Activated CD8-positive, alpha-beta memory T cell treated with anti-CD3 and anti-CD28 coated beads for 36 hours (primary cell): ENCODE measurements around the gene TSGA10IP. TPM values are rescaled to one million over a fixed set of nuclear protein-coding genes. Genes with fewer than 3 reads are reported as not detected.

Source experiments
- CTCF ChIA-PET: fragments of 350-600 bp; sonication (Branson Sonifier 250); formaldehyde crosslinking; loops from one replicate; lab custom pipeline; 2021; ENCODE audit warnings: antibody characterized with exemption; lab: Charles Lee
- POLR2A ChIA-PET: fragments of 350-600 bp; sonication (Branson Sonifier 250); formaldehyde crosslinking; loops from one replicate; lab custom pipeline; 2021; ENCODE audit warnings: antibody characterized with exemption; lab: Charles Lee
- total RNA-seq, 2 experiments: library from RNA; stranded (reverse); gene quantifications; one replicate each; pipeline ENCODE4 v1.2.3, GENCODE V29; 2021

Gene TSGA10IP
- total RNA-seq, 2 experiments from 2014 or later, result not detected

DNA sequence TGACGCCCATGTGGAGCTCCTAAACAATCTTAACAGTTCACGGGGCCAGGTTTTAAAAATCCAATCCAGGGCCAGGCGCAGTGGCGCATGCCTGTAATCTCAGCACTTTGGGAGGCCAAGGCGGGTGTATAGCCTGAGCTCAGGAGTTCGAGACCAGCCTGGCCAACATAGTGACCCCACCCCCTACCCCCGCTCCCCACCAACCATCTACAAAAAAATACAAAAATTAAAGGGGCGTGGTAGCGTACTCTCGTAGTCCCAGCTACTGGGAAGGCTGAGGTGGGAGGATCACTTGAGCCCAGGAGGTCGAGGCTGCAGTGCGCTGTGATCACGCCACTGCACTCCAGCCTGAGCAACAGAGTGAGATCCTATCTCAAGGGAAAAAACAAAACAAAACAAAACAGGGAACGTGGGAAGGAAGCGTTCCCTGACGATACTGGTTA lies 15.6 kb downstream of the TSGA10IP start:
- ChIA-PET POLR2A (interaction anchor here (1.0 kb wide), 1 partner anchor 59 kb away, joined by 3 read pairs; no protein-coding TSS in a partner anchor), CTCF (interaction anchor here (0.6 to 2.1 kb wide), 4 partner anchors 12 to 114 kb away, joined by 4 to 9 read pairs (median 6); partner anchors contain the start of gene FIBP)

DNA sequence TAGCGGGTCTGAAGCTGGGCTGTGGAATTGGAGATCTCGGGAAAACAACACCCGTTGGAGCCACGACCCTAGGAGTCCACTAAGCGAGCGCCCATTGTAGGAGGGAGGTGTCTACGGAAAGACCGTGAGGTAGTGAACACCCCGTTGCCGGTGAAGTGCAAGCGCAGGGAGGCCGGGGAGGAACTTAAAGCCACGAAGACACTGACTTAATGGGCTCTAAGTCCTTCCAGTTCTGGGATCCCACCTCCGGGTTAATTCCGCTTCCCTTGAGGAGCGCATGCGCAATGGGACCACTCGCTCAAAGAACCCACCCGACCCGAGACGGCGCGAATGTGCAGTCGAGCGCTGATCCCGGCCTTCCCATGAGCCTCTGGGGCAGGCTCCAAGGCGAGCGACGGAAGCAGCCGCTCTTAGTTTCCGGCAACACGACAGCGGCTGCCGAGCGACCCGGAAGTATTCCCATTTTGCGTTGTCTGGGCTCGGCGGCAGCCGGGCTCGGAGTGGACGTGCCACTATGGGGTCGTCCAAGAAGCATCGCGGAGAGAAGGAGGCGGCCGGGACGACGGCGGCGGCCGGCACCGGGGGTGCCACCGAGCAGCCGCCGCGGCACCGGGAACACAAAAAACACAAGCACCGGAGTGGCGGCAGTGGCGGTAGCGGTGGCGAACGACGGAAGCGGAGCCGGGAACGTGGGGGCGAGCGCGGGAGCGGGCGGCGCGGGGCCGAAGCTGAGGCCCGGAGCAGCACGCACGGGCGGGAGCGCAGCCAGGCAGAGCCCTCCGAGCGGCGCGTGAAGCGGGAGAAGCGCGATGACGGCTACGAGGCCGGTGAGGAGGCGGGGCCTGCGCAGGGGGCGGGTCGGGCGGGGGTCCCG lies 16.2 kb downstream of the TSGA10IP start, which contains the start of gene SART1:
TSS of gene SART1 (plus strand) at position 468 of the 874 bp plus-strand sequence. CDS start at position 515, 47 bp downstream.
- ChIA-PET POLR2A (interaction anchor here (0.7 to 1.0 kb wide), 4 partner anchors 44 to 249 kb away, joined by 3 to 4 read pairs (median 3); partner anchors contain the start of genes FIBP and KAT5), CTCF (interaction anchor here (0.6 to 2.1 kb wide), 5 partner anchors 13 to 113 kb away, joined by 3 to 9 read pairs (median 4); partner anchors contain the start of gene FIBP)

DNA sequence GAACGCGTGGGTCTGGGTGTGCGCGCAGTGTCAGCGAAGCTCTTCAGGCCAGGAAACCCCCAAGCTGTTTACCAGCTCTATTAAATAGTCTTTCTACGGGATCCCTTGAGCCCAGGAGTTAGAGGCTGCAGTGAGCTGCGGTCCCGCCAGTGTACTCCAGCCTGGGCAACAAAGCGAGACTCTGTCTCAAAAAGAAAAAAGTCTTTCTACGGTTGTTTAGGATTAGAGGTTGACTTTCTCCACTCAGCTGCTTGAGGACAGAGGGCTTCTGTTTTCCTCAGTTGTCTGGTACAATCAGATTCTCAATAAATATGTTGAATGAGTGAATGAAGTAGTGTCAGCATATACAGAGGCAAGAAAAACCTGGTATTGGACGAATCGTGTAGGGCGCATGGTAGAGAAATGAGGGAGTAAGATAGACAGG lies 16.9 kb downstream of the TSGA10IP start:
- CTCF ChIA-PET, result interaction anchor here (1.1 to 2.0 kb wide), 2 partner anchors 74 to 77 kb away, joined by 3 to 8 read pairs; partner anchors contain the start of gene FIBP

DNA sequence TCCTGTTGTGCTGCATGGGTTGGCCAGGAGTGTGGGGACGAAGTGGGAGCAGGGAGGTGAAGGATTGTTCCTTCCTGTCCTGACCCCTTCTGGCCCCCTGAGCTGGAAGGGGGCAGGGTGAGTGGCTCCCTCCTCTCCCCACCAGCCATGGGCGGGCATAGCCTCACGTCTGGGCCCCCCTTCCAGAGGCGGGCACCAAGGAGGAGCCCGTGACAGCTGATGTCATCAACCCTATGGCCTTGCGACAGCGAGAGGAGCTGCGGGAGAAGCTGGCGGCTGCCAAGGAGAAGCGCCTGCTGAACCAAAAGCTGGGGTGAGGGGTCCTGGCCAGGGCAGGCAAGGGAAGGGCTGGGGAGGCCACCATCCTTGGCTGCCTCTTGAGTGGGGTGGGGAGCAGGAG lies 19.6 kb downstream of the TSGA10IP start:
- ChIA-PET CTCF (interaction anchor here (1.1 kb wide), 1 partner anchor 80 kb away, joined by 6 read pairs; no protein-coding TSS in a partner anchor), POLR2A (interaction anchor here (0.6 kb wide), 1 partner anchor 34 kb away, joined by 6 read pairs; no protein-coding TSS in a partner anchor)

More for the DNA sequence above, 16.9 kb downstream of the TSGA10IP start:
- POLR2A ChIA-PET, result interaction anchor here (0.7 to 0.8 kb wide), 4 partner anchors 44 to 250 kb away, joined by 3 to 4 read pairs (median 4); partner anchors contain the start of genes CCDC85B, FIBP and KAT5

DNA sequence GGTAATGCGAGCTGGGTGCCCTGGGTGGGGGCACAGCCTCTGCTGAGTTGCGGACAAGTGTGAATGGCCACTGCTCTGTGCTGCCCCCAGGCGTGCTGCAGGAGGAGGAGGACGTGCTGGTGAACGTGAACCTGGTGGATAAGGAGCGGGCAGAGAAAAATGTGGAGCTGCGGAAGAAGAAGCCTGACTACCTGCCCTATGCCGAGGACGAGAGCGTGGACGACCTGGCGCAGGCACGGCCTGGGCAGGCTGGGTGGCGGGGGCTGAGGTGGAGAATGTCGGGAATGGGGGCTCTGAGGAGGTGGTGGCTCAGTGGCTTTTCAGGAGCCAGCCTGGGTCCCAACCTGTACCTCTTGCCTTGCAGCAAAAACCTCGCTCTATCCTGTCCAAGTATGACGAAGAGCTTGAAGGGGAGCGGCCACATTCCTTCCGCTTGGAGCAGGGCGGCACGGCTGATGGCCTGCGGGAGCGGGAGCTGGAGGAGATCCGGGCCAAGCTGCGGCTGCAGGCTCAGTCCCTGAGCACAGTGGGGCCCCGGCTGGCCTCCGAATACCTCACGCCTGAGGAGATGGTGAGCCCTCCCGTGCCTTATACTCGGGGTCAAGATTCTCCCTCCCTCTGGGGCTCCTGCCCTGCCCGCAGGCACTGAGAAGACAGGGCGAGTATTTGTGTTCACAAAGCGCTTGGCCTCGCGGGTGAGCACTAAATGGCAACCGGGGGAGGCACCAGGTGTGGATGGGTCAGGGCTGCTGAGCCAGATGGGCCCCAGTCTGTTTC lies 20.9 kb downstream of the TSGA10IP start:
- POLR2A ChIA-PET, result no interaction called here
- CTCF ChIA-PET, result no interaction called here

DNA sequence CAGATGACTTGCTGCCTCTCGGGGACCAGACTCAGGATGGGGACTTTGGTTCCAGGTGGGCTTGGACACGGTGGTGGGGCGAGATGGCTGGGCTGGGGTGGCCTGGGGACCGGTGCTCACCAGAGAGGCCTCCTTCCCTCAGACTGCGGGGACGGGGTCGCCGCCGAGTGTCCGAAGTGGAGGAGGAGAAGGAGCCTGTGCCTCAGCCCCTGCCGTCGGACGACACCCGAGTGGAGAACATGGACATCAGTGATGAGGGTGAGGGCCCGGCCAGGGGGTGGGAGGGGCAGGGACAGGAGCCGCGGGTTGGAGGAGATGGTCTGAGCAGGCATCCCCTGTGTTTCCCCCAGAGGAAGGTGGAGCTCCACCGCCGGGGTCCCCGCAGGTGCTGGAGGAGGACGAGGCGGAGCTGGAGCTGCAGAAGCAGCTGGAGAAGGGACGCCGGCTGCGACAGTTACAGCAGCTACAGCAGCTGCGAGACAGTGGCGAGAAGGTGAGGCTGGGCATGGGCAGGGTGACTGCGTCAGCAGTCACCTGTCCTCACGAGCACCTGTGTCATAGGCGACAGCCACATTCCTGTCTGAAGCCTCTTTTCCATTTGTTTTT lies 22.2 kb downstream of the TSGA10IP start:
- CTCF ChIA-PET, result interaction anchor here (0.7 kb wide), 1 partner anchor 122 kb away, joined by 3 read pairs; no protein-coding TSS in a partner anchor
- POLR2A ChIA-PET, result interaction anchor here (0.6 to 0.7 kb wide), 2 partner anchors 73 to 341 kb away, joined by 3 read pairs; no protein-coding TSS in a partner anchor

DNA sequence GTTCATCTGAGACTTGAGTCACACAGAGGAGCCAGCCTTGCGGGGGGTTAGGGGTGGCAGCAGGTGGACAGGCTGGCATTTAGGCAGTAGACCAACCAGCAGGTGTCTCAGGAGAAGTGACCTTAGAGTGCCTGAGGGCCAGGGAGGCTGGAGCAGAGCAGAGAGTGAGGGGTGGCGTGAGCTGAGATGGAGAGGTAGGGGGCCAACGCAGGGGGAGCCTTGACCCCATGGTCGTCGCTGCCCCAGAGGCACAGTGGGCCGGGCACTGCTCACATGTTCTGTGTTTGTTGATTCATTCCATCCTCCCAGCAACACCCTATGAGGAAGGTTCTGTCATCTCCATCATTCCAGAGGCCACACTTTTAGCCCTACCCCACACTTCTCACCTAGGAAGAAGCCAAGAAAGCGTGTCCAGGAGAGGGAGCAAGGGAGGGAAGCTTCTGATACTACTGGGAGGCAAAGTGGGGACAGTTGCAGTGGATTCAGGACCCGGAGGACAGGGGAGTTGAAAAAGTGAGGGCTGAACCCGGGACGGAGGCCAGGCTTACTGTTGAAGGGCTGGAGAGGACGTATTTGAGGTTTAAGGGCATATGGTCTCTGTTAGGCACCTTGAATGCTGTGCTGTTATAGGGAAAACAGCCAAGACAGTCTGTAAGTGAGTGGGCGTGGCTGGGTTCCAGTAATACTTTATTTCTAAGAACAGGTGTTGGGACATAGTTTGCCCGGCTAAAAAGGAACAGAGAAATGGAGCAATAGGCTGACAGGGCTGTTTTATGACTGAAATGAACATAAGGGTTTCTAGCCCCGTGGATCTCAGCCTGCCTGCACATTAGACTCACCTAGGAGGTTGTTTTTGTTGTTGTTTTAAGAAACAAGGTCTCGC lies 23.6 kb downstream of the TSGA10IP start:
- CTCF ChIA-PET, result interaction anchor here (1.1 kb wide), 1 partner anchor 21 kb away, joined by 5 read pairs; no protein-coding TSS in a partner anchor
- POLR2A ChIA-PET, result no interaction called here

DNA sequence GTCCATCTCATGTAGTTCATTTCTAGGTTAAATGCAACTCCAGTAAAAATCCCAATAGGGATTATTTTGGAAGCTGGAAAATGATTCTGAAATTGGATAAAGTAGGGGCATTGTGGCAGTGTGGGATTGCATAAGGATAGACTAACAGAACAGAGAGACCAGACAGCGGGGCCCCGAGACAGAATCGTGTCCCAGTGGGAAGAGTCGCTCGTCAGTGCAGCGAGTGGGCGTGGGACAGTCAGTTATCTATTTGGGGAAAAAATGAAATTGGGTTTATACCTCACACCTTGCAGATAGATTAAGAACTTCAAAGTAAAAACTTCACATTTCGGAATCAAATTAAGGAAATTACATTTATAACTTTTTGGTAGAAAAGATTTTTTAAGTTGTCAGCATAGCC lies 26.8 kb downstream of the TSGA10IP start:
- ChIA-PET CTCF (interaction anchor here (0.7 to 1.6 kb wide), 2 partner anchors 16 to 140 kb away, joined by 3 to 4 read pairs; no protein-coding TSS in a partner anchor), POLR2A (no interaction called here)

DNA sequence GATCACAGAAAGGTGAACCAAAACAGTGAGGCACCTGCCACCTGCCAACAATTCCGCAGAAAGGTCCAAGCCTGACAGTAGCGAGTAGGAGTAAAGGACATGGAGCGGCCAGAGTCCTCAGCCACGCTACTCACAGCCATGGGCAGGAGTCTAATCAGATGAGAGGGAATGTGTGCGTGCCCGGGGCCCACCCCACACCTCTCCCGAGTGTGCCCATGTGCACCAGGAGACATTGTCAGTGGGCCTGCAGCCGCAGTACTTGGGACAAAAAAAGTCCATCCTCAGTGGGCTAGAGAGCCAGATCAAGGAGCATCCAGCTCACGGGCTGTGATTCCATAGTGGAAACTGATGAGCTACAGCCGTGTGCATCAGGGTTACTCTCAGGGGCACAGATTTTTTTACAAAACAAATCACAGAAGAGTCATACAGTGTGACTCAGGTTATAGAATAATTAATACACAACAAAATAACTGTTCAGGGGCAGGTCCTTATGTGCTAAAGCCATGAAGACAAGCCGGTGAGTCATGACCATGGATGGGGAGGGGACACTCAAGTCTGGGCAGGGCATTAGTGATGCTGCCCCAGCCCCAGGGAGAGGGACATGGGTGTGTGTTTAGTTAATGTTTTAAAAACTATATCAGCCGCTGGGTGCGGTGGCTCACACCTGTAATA lies 28.3 kb downstream of the TSGA10IP start:
- POLR2A ChIA-PET, result no interaction called here
- CTCF ChIA-PET, result no interaction called here

DNA sequence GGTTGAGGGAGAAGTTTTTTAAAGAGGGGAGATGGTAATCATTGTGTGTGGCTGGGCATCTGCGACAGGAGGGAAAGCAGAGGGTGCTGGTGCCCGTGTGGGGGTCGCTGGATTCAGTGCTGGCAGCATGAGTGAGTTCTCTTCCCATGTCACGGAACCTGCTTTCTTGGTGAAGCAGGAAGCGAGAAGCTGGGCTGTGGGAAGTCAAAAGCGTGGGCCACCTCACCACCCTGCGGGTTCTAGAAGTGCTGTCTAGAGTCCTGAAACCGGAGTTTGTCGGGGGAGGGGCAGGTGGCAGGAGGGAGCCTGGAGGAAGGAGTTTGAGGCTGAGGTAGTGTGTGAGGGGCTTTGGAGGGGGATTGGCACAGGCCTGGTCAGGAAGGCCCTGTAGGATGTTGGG lies 30.5 kb downstream of the TSGA10IP start:
- ChIA-PET CTCF (interaction anchor here (0.6 to 1.5 kb wide), 6 partner anchors 15 to 835 kb away, joined by 3 to 4 read pairs (median 3); partner anchors contain the start of gene FIBP), POLR2A (interaction anchor here (1.1 kb wide), 1 partner anchor 10 kb away, joined by 4 read pairs; no protein-coding TSS in a partner anchor)

DNA sequence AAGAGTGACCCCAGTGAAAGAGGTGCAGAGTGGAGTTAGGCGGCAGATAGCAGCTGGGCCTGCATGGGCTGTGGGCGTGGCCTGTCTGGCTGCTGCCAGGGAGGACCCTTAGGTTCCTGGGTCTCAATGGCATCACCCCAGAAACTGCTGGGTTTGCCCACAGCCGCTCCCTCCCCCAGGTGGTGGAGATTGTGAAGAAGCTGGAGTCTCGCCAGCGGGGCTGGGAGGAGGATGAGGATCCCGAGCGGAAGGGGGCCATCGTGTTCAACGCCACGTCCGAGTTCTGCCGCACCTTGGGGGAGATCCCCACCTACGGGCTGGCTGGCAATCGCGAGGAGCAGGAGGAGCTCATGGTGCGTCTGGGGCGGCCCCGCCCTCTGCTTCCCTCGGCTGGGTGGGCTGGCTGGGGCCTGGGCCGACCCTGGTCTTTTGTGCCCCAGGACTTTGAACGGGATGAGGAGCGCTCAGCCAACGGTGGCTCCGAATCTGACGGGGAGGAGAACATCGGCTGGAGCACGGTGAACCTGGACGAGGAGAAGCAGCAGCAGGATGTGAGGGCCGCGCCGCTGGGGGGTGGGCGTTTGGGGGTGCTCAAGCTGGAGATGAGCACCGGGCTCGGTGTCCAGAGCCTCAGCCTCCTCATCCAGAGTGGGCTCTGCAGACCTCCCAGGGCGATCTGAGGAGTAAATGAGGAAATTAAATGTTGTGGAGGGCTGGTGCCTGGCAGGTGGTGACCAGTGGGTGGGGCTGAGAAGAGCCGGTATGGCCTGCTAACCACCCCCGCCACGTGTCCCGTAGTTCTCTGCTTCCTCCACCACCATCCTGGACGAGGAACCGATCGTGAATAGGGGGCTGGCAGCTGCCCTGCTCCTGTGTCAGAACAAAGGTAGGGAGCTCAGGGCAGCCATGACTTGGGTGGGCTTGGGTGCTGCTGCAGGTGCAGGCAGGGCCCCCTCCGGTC lies 31.2 kb downstream of the TSGA10IP start:
- CTCF ChIA-PET, result interaction anchor here (0.6 to 1.5 kb wide), 4 partner anchors 14 to 197 kb away, joined by 3 to 4 read pairs (median 3); no protein-coding TSS in a partner anchor
- POLR2A ChIA-PET, result interaction anchor here (1.1 kb wide), 1 partner anchor 9 kb away, joined by 4 read pairs; no protein-coding TSS in a partner anchor

DNA sequence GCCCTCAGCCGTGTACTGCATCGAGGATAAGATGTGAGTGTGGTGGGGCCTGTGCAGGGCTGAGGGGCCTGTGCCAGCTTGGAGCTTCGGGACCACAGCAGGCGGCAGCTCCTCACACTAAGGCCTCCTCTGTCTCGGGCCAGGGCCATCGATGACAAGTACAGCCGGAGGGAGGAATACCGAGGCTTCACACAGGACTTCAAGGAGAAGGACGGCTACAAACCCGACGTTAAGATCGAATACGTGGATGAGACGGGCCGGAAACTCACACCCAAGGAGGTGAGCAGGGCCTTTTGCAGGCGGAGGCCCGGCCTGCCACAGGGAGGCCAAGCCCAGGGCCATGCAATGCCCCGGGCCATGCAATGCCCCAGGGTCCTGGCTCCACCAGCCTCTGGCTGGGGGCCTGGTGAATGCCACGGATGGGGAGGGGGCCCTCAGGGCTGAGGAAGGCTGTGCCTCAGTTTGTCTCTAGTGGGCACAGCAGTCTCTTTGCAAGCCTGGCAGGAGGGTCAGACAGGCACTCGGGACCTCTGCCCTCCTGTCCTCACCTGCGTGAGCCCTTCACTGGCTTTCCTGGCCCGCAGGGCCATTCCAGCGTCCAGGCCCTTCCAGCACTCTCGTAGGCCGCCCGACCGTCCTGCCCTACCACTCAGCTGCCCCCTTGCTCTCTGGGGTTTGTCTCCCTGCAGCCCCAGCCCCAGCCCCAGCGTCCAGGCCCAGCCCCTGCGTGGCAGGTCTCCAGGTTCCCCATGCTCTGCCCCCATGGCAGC lies 32.5 kb downstream of the TSGA10IP start:
- POLR2A ChIA-PET, result no interaction called here
- CTCF ChIA-PET, result interaction anchor here (1.5 kb wide), 1 partner anchor 93 kb away, joined by 4 read pairs; no protein-coding TSS in a partner anchor

DNA sequence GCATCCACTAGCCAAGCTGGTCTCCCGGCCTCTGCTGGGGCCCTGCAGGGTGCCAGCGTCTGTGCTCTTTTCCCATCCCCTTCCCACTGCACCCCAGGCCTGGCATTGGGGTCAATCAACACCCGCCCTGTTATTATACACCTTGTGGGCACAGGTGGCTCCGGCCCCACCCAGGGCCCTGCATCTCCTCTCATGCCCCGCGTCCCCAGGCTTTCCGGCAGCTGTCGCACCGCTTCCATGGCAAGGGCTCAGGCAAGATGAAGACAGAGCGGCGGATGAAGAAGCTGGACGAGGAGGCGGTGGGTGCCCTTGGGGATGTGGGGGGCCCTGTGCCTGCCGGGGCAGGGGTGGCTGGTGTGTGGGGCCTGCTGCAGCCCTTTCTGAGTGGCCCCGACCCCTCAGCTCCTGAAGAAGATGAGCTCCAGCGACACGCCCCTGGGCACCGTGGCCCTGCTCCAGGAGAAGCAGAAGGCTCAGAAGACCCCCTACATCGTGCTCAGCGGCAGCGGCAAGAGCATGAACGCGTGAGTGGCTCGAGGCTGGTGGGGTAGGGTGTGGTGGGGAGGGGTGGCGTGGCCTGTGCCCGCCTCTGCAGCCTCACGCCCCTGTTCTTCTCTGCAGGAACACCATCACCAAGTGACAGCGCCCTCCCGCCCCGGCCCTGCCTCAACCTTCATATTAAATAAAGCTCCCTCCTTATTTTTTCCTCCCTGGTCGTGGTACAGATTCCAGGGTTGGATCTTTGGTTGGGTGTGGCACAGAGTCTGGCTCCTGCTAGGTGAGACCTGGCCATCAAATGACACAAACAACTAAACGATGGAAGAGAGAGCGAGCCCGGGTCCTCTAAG lies 33.3 kb downstream of the TSGA10IP start:
- ChIA-PET CTCF (interaction anchor here (1.5 kb wide), 1 partner anchor 94 kb away, joined by 4 read pairs; no protein-coding TSS in a partner anchor), POLR2A (interaction anchor here (0.5 kb wide), 1 partner anchor 24 kb away, joined by 4 read pairs; no protein-coding TSS in a partner anchor)
